HG03095 (cell line): ENCODE results near the gene CCNQ.

Experiments used
- ATAC-seq: cut with Tn5 transposase; IDR thresholded peaks from one replicate; pipeline ENCODE4 v1.9.1; 2021; ENCODE audit warnings: moderate library complexity; ENCODE audit not compliant: unreplicated experiment

Gene CCNQ

DNA sequence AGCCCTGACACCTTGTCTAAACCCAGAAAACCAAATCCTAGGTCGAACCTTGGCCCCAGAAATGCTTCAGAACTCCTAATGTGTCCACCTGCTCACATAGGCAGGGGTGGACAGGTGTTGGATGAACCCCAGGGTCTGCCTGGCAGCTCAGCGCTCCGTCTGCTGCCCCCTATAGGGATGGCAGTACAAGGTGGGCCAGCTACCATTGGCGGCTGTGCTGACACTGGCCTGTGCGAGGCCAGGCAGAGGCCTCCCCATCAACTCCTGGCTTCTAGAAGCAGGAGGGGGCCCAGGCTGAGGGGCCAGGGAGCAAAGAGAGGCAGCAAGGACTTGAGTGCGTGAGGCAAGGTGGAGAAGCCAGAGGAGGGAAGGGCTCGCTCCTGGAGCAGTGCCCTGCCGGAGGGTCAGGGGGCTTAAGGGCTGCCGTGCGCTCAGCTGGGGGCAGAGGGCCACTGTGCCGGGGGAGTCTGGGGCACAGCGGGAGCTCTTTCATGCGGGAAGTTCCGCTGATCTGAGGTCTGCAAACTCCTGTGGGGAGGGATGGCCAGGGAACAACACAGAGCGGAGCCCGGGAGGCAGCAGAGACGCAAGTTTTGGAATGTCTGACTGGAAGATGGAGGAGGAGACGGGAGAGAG is 20.6 kb downstream of the CCNQ start:
- no peak for ATAC-seq

DNA sequence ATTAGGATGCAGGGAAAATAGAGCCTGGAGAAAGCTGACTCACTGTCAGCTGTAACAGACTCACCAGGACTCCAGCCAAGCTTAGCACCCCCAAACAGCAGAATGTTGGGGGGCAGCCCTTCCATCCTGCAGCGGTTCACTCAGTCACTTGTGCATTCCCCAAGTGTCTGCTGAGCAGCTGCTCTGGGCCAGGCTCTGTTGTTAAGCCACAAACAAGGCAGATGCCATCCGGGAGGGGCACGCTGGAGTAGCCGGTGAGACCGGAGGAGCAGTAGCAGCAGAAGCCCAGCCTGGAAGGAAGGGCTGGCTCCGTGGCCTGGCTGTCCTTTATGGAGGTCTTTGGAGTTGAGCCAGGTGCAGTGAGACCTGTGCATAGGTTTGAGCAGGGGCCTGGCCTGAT is 22.0 kb downstream of the CCNQ start:
- ATAC-seq: no peak

DNA sequence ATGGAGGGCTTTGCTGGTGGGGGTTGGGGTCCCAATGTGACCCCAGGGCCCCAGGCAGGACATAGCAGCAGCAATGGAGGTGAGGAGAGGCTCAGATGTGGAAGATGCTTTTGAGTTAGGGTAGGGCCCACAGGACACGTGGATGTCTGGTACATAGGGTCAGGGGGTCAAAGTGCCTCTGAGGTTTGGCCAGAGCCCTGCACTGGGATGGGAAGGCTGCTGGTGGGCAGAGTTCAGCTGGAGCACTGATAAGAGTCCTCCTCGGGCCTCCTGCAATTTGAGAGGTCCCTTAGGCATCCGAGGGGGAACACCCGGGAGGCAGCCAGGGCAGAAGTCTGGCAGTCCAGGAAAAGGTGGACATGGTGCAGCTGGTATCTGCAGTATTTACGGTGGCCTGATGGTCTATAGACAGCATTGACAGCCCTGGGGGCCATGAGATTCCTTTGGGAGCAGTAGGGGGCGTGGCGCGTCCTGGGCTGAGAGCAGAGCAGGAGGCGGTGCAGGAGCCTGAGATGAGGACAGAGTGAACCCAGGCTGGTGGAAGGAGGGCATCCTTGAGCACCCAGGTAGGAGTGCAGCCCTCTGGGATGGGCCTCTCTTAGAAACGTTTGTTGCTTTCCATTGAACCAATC is 22.6 kb downstream of the CCNQ start:
- ATAC-seq: no peak

DNA sequence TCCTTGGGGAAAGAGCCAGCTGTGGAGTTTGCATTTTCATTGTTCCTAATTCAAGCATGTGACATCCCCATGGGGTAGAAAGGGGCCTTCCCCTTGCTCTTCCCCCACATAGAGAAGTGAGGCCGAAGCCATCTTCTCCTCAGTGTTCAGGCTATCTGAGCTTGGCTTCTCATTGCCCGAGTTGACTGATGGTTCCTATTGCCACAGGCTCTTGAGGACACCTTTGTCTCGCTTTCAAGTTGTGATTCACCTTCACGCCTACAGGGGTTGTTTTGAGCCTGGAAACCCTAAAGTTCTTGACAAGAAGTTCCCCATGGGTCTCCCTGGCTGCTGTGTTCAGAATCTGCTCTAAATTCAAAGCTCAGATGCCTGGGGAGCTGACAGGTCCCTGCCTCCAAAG is 25.0 kb downstream of the CCNQ start:
- ATAC-seq: no peak

DNA sequence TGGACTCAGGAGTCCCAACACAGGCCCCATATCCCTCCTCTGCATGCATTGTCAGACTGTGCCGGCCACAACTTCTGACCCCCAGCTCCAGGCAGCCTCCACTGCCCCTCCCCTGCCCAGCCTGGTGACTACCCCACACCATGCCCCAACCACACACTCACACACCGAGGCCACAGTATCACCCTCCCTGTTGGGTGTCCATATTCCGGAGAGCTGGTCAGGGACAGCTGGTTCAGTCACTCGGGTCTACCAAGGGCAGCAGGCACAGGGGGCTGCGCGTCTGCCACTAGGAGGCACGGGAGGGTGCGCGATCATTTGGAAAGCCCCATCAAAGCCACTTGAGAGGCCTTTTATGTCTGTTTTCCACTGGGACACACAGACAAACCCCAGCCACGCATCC is 26.3 kb downstream of the CCNQ start:
- no peak for ATAC-seq

DNA sequence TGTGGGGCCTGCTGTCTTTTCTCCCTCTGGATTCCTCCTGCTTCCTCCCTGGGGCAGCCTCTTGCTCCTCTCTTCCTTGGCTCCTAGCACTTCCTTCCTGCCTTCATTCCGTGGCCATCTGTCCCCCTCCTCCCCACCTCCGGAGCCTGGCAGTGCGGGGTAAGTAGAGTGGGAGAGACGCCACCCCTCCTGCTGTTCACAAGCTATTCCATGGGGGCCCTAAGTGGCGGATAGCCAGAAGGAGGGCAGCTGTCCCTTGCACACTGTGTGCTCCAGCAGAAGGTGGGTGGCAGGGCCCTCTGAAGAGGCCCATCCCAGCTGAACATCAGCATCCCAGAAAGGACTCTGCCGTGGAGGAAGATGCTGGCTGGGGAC is 27.4 kb downstream of the CCNQ start:
- no peak for ATAC-seq

DNA sequence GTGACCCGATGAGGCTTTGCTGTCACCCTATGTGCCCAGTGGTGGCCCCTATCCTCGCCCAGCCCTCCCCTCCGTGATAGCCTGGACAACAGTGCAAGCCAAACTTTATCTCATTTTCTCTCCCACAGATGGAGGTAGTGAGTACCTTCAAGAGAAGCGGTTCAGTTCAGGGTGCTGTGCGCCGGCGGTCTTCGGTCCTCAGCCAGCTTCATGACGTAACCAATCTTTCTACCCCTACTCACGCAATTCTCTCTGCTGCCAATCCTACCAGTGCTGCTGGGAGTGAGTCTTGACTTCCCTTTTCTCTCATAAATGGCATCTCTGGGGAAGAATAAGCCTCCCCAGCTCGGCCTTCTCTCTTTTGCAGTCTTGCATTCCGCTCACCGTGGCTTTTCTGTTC is 29.5 kb downstream of the CCNQ start:
- no peak for ATAC-seq

DNA sequence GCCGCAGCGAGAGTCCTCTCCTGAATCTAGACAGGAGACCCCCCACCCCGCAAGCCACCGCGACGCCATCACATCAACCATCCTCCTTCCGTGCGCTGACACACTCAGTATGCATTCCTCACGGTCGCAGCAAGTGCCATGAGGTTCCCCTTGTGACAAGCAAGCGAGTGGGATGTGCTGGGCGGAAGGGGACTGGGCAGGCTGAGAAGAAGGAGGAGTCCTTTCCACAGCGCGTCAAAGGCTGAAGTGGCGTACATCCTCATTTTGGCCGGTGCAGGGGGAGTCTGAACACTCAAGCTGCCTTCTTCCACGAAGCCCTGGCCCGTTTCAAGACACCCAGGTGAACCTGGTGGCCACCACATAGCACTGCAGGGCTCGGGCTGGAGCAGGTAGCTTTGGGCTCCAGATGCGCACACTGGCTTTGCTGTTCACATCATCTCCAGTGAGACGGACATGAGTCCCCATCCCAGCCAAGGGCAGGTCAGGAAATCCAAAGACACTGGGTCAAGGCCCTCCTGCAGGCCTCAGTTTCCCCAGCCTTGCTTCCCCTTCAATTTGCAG is 30.4 kb downstream of the CCNQ start:
- no peak for ATAC-seq

DNA sequence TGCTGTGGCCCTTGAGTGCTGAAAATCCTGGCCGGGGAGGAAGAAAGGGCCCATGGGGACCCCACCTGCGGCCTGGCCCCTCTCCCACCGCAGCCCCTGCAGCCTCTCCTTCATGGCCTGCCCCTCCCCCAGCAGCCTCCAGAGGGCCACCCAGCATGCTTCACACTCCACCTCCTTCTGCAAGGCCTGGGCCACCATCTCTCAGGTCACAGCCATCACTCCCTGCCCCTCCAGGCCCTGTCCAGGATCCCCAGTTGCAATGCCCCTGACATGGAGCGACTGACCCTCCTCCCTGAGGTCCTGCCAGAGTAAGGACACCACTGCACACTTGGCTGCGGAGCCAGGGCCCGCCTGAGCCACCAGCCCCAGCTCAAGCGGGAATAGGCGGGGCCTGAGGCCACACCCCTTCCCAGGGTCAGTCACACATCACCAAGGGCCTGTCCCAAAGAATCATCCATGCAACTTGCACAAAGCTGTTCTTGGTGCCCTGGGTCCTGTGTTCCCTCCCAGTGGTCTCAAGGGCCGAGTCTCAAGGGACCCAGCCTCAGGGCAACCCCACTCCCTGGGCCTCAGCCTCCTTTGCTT is 32.9 kb downstream of the CCNQ start:
- ATAC-seq: no peak

DNA sequence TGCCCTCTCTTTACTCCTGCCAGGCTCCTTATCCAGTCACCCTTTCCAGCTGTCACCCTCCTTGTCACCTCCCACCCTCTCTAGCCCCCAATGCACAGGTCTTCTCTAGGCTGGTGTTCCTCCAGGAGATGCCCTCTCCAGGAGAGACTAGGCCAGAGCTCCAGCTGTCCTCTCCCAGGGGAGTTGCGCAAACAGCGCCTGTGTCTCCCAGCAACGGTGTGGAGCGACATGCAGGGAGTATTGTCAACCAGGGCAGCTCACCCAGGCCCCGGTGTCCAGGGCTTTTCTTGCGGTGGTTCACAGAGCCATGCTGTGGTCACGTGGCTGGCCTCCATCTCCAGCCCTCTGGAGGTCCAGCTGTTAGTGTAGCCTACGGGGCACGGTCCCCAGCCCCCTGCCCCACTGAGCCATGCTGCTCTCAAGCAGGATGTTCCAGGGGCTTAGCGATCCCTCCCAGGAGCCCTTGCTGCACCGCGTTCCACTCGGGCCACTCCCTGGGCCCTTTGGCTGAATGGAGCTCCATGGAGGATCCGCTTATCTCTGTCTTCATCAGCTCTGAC is 34.8 kb downstream of the CCNQ start:
- ATAC-seq: no peak

DNA sequence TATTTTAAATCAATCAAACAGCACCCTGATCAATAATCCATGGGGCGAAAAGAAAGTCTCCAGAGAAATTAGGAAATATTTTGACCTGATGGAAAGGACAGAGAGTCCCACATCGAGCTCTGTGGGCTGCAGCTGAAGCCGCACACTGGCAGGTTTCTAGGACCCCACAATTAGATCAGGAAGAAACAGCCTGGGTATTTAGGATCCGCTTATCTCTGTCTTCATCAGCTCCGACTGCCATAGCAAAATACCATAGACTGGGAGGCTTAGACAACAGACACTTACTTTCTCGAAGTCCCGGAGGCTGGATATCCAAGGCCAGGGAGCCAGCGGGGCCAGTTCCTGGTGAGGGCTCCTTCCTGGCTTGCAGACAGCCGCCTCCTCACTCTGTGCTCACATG is 36.4 kb downstream of the CCNQ start:
- ATAC-seq: no peak

DNA sequence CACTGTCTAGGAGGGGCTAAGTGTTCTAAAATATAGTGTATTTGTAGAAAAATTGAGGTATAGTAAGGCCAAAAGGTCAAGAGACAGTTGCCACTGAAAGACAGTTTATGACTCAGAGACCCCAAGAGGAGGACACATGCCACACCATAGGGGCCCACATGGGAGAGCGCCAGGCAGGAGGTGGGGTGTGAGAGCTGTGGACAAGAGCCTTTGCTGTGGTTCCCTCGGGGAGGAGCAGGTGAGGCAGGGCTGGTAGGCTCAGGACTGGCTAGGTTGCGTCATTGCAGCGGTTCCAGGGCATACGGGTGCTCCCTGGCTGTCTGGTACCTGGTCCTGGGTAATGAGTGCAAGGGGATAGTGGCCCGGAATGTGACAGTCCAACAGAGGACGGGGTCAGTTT is 37.6 kb downstream of the CCNQ start:
- ATAC-seq: no peak

DNA sequence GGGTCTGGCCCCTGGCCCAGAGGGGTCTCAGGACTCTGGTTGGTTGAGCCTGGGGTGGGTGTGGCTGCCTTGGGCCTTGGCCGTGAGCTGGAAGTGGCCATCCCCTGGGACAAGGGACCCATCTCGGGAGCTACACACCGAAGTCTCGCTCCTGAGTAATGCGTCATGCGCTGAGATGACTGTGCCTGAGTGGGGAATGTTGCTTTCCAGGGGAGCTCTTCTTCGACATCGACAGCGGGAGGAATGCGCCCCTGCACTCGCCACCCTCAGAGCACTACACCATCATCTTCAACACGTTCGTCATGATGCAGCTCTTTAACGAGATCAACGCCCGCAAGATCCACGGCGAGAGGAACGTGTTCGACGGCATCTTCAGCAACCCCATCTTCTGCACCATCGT is 38.5 kb downstream of the CCNQ start:
- no peak for ATAC-seq

DNA sequence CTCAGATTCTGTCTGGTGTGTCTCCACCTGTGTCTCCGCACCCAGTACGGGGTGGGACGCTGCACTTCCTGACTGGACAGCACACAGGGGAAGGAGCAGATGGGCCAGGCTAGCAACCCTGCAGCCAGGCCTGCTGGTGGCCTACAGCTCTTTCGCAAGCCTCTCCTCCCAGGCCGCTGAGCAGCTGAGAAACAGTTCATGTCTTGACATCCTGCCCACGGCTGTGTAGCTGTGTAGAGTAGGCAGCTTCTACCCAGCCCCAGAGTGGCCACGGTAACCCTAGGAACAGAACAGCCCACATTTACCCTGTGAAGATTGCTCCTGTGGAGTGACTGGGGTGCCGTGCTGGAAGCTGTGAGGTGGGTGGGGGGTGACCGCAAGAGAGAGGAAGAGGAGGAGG is 38.9 kb downstream of the CCNQ start:
- ATAC-seq: no peak

DNA sequence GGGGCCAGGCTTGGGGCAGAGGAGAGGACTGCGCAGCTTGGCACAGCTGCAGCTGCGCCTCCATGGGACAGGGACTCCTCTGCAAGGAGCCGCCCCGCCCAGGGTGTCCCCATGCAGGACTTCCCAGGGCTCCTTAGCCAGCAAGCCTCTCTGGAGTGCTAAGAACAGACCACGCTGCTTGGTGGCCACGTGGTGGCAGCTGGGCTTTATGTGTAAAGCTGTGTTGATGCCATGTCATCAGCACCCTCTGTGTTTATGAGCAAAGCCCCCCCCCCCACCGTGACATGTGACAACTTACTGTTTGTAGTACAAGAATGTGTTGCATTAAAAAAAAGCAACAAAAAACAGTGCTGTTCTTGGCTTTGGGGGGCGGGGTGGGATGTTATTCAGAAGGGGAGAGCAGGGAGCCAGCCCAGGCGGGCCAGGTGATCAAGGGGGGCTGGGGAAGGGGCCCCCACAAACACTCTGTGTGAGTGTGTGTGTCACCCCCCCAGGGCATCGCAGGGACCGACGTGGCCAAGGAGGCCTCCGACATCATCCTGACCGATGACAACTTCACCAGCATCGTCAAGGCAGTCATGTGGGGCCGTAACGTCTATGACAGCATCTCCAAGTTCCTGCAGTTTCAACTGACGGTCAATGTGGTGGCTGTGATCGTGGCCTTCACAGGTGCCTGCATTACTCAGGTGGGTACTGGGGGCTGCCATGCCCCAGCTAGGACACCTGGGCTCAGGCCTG is 41.2 kb downstream of the CCNQ start:
- no peak for ATAC-seq

DNA sequence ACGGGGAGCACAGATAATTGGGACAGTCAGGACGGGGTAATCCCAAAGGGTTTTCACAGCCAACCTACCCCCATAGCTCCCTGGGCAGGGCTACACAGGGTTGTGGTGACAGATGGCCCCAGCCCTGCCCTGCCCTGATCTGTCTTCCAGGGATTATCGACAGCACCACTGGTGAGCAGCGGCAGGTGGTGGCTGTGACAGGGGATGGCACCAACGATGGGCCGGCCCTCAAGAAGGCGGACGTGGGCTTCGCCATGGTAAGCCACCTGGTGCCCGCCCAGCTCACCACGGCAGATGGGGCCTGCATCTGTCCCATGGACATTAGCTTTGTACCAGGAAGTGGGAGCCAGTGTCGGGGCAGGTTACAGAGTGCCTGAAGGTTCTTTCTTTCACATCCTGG is 42.2 kb downstream of the CCNQ start:
- ATAC-seq: no peak

DNA sequence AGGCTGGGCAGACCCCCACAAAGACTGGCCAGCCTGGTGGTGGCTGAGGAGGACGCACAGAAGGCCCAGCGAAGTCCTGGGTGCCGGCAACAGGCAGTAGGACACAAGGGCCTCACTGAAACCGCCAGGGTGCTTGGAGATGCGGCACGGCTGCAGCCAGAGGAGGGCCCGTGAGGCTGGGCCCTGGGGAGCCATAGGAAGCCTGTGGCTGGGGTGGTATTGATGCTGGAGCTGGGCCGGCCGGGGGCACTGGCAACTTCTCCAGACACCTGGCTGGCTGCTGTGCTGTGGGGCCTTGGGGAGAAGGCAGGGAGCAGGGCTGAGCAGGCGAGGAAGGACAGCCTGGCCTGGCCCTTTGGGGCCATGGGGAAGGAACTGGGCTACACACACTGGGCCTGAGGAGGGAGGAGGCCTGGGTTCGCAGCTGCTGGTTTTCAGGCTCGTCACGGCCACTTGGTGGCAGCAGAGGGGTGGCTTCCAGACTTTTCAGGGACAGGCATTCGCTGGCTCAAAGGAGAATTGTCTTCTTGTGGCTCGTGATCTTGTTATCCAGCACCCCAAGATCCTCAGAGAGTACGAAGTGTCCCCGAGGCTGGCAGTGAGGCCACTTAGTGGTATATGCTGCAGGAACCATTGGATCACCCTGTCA is 44.3 kb downstream of the CCNQ start:
- no peak for ATAC-seq

DNA sequence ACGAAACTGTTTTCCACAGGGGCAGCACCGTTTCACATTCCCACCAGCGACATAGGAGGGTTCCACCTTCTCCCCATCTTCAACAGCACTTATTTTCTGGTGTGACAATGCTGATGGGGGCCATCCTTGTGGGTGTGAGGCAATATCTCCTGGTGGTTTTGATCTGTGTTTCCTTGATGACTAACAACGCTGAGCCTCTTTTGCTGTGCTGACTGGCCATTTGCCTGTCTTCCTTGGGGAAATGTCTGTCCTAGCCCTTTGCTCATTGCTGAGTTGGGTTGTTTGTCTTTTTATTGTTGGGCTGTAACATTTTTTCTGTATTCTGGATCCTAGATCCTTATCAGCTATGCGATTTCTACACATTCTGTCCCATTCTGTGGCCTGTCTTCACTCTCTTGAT is 47.8 kb downstream of the CCNQ start:
- no peak for ATAC-seq

DNA sequence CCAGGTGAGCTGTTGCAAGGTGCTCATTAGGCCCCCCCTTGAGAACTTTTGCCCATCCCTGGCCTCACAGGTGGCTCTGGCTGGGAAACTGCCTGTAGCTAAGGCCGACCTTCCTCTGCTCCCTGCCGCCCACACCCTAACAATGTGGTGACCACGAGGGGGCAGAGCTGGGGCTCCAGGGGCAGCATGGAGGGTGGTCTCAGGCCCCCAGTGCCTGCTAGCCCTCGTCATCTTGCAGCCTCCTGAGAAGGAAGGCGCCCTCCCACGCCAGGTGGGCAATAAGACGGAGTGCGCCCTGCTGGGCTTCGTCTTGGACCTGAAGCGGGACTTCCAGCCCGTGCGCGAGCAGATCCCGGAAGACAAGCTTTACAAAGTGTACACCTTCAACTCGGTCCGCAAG is 49.1 kb downstream of the CCNQ start:
- no peak for ATAC-seq

DNA sequence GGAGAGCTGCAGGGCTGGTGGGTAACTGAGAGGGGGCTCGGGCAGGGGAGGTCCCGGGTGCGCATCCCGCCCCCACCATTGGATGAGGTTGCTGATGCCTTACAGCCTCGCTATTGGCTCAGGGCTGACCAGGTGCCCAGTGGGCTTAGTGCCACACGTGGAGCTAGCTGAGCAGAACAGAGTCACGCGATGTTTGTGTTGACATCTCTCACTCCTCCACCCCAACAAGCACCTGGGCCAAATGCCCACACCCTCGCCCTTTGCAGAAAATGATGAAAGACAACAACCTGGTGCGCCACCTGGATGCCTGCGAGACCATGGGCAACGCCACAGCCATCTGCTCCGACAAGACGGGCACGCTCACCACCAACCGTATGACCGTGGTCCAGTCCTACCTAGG is 49.7 kb downstream of the CCNQ start:
- ATAC-seq: no peak

DNA sequence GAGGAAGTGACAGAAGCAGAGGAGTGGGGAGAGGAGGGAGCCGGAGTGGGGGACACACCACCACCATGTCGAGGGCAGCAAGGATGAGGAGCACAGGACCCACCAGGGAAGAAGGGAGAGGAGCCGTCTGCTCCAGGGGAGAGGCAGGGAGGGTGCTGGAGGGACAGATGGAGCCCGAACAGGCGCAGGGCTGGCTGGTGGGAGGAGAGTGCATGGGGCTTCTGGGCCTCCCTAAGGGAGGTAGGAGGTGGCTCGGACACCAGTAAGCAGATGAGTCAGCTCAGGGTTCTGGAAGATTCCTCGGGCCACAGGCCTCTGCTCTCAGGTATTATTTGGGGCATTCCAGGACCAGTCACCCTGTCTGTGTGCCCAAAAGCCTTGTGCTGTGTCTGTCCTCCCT is 51.7 kb downstream of the CCNQ start:
- ATAC-seq: no peak
